Neural progenitor cell (in vitro differentiated cells): ENCODE data around the gene ABCA1. TPM values are rescaled to one million over a fixed set of nuclear protein-coding genes. Genes with fewer than 3 reads are reported as not detected.
A peak's percentile ranks its signal among the peaks of the same experiment; 100 is the strongest.

Source experiments
- DNase-seq: peaks from one replicate; pipeline ENCODE4 v3.0.0-alpha.2; 2016; ENCODE audit warnings: low spot score
- H2AFZ ChIP-seq: fragments of 200-600 bp; sonication (generic); replicated peaks from 2 replicates; pipeline ENCODE4 v1.6.1; 2016; ENCODE audit warnings: antibody characterized with exemption
- H3F3A ChIP-seq: fragments of 200-600 bp; sonication (generic); 2 replicates; pipeline ENCODE4 v1.6.1; 2016; ENCODE audit warnings: antibody characterized with exemption, low read depth
- H3K27ac ChIP-seq: fragments of 200-600 bp; sonication (generic); 2 replicates; pipeline ENCODE4 v1.5.1; 2016; ENCODE audit warnings: mild to moderate bottlenecking
- H3K27me3 ChIP-seq: fragments of 200-600 bp; sonication (generic); 2 replicates; pipeline ENCODE4 v1.6.1; 2016; ENCODE audit warnings: mild to moderate bottlenecking, moderate library complexity
- H3K36me3 ChIP-seq: fragments of 200-600 bp; sonication (generic); 2 replicates; pipeline ENCODE4 v1.5.1; 2016
- H3K4me1 ChIP-seq: fragments of 200-600 bp; sonication (generic); 2 replicates; pipeline ENCODE4 v1.6.1; 2016; ENCODE audit warnings: mixed run types
- H3K4me2 ChIP-seq: fragments of 200-600 bp; sonication (generic); 2 replicates; pipeline ENCODE4 v1.6.1; 2016
- H3K4me3 ChIP-seq: fragments of 200-600 bp; sonication (generic); 2 replicates; pipeline ENCODE4 v1.5.1; 2016
- H3K79me2 ChIP-seq: fragments of 200-600 bp; sonication (generic); 2 replicates; pipeline ENCODE4 v1.6.1; 2016; ENCODE audit warnings: low read depth
- H3K9ac ChIP-seq: fragments of 200-600 bp; sonication (generic); 2 replicates; pipeline ENCODE4 v1.6.1; 2016
- H3K9me3 ChIP-seq: fragments of 200-600 bp; sonication (generic); 2 replicates; pipeline ENCODE4 v1.5.1; 2016; ENCODE audit warnings: low read depth
- H4K20me1 ChIP-seq: fragments of 200-600 bp; sonication (generic); 2 replicates; pipeline ENCODE4 v1.6.1; 2016; ENCODE audit warnings: low read depth
- H3K27ac Mint-ChIP-seq: 3 replicates; pipeline ENCODE4 v1.8.0; 2021; ENCODE audit warnings: mixed read lengths
- H3K27me3 Mint-ChIP-seq: 2 replicates; pipeline ENCODE4 v1.8.0; 2022; ENCODE audit warnings: low read depth, mild to moderate bottlenecking, inconsistent platforms, moderate library complexity, mixed read lengths; ENCODE audit not compliant: insufficient read depth
- H3K36me3 Mint-ChIP-seq: 3 replicates; pipeline ENCODE4 v1.8.0; 2021; ENCODE audit warnings: mixed read lengths
- H3K4me1 Mint-ChIP-seq: 3 replicates; pipeline ENCODE4 v1.8.0; 2021; ENCODE audit warnings: mixed read lengths
- H3K4me3 Mint-ChIP-seq: 3 replicates; pipeline ENCODE4 v1.8.0; 2021; ENCODE audit warnings: mild to moderate bottlenecking, moderate library complexity, mixed read lengths
- H3K9me3 Mint-ChIP-seq: 3 replicates; pipeline ENCODE4 v1.8.0; 2020; ENCODE audit warnings: mixed read lengths
- CTCF ChIP-seq: fragments of 200-600 bp; sonication (generic); IDR thresholded peaks from 2 replicates; pipeline ENCODE4 v1.5.1; 2017; ENCODE audit warnings: antibody characterized with exemption, mild to moderate bottlenecking
- EZH2 ChIP-seq: fragments of 200-600 bp; sonication (generic); IDR thresholded peaks from 2 replicates; pipeline ENCODE4 v1.6.1; 2017; ENCODE audit warnings: antibody characterized with exemption, mild to moderate bottlenecking, moderate library complexity
- EZH2phosphoT487 ChIP-seq: fragments of 200-600 bp; sonication (generic); IDR thresholded peaks from 2 replicates; pipeline ENCODE4 v1.6.1; 2017; ENCODE audit warnings: antibody characterized with exemption
- total RNA-seq: library from RNA; depleted of rRNA; stranded (reverse); fragments of >200 nt; gene quantifications from 2 replicates; pipeline ENCODE4 v1.2.3, GENCODE V29; 2015; ENCODE audit warnings: low replicate concordance

ABCA1 gene
- total RNA-seq, 1 donor from 2014 or later: 32.4 TPM

GRCh38 chr9:104810421-104811339 is 117.3 kb downstream of the ABCA1 start:
- H3K4me1 Mint-ChIP-seq: no peaks in the 10 kb centered on the region
- H3K79me2 ChIP-seq: no peaks in the 10 kb centered on the region
- H3K27me3 Mint-ChIP-seq: peaks cover 5% of the 10 kb centered on the region
- H4K20me1 ChIP-seq: no peaks in the 10 kb centered on the region
- no peak overlapping the region for H3K27ac ChIP-seq
- no peak overlapping the region for H3K27ac Mint-ChIP-seq
- no peak for TF ChIP-seq EZH2phosphoT487
- TF ChIP-seq CTCF: no peak
- no peak for TF ChIP-seq EZH2
- no peaks in the 10 kb centered on the region for H3K27me3 ChIP-seq
- H3K9me3 Mint-ChIP-seq: no peaks in the 10 kb centered on the region
- no peak overlapping the region for H2AFZ ChIP-seq
- no peak overlapping the region for H3K4me3 ChIP-seq
- no peak overlapping the region for H3K9ac ChIP-seq
- no peak overlapping the region for H3K4me2 ChIP-seq
- DNase-seq: no peak
- peaks cover 3% of the 10 kb centered on the region for H3K36me3 ChIP-seq
- H3F3A ChIP-seq: no peaks in the 10 kb centered on the region
- no peak overlapping the region for H3K4me3 Mint-ChIP-seq
- no peaks in the 10 kb centered on the region for H3K9me3 ChIP-seq
- peaks cover 19% of the 10 kb centered on the region for H3K36me3 Mint-ChIP-seq
- no peaks in the 10 kb centered on the region for H3K4me1 ChIP-seq

DNA sequence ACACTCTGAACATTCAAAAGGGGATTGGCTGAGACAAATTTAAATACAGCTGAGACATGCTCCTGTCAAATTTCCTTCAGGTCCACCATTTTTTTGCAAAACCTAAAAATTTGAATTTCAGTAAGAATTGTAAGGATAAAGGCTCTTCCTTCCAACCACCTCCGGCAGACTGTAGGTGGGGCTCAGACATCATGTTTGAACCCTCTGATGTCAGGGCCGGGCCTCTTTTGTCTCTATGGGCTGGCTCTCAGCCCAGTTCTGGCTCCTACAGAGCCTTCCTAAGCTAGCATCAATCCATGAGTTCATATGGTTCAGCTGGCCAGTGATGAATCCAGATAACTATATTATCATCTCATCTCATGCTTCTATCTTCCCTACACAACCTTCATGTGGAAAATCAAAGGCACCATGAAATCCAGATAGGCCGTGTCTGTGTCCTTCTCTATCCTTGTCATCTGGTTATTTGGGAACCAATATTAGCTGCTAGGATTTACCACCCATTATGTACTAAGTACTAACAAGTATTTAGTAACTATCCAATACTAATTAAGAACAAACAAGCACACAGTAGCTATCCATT is 119.8 kb downstream of the ABCA1 start:
- no peaks in the 10 kb centered on the region for H3F3A ChIP-seq
- Mint-ChIP-seq H3K36me3 (peaks cover 21% of the 10 kb centered on the region), H3K9me3 (no peaks in the 10 kb centered on the region), H3K27me3 (peaks cover 5% of the 10 kb centered on the region), H3K4me1 (no peaks in the 10 kb centered on the region), H3K4me3 (no peak overlapping the region), H3K27ac (no peak overlapping the region)
- H3K79me2 ChIP-seq: no peaks in the 10 kb centered on the region
- no peaks in the 10 kb centered on the region for H3K36me3 ChIP-seq
- no peak overlapping the region for H3K9ac ChIP-seq
- no peaks in the 10 kb centered on the region for H4K20me1 ChIP-seq
- no peak for TF ChIP-seq EZH2phosphoT487
- peak; percentile 43 for TF ChIP-seq CTCF
- H3K4me2 ChIP-seq: no peak overlapping the region
- peak; percentile 40 for DNase-seq
- no peaks in the 10 kb centered on the region for H3K27me3 ChIP-seq
- H3K4me3 ChIP-seq: no peak overlapping the region
- no peak overlapping the region for H3K27ac ChIP-seq
- no peaks in the 10 kb centered on the region for H3K4me1 ChIP-seq
- H3K9me3 ChIP-seq: no peaks in the 10 kb centered on the region
- no peak overlapping the region for H2AFZ ChIP-seq

DNA sequence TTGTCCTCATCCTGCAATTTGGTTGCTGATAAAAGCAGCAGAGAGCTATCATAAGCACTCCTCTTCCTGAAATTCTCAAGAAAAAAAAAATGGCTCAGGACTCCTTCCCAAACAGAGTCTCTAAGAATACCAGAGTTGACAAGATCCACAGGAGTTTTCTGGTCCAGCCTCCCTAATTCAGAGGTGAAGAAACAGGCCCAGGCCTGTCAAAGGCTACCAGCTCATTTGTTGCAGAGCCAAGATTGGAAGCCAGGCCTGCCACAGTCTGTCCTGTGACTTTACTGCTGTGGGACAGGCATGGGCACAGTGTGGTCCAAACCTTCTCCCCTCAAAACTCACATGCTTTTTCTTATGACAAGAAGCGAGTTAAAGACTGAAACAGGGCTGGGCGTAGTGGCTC is 122.5 kb downstream of the ABCA1 start:
- no peaks in the 10 kb centered on the region for H3K9me3 Mint-ChIP-seq
- H3F3A ChIP-seq: no peaks in the 10 kb centered on the region
- no peaks in the 10 kb centered on the region for H3K9me3 ChIP-seq
- TF ChIP-seq EZH2phosphoT487: no peak
- no peak for TF ChIP-seq EZH2
- TF ChIP-seq CTCF: no peak
- no peaks in the 10 kb centered on the region for H3K4me1 Mint-ChIP-seq
- no peaks in the 10 kb centered on the region for H3K4me1 ChIP-seq
- no peaks in the 10 kb centered on the region for H3K79me2 ChIP-seq
- no peak for DNase-seq
- no peaks in the 10 kb centered on the region for H3K27me3 ChIP-seq
- H3K4me3 Mint-ChIP-seq: no peak overlapping the region
- no peak overlapping the region for H3K4me2 ChIP-seq
- H3K9ac ChIP-seq: no peak overlapping the region
- no peaks in the 10 kb centered on the region for H4K20me1 ChIP-seq
- H3K27ac Mint-ChIP-seq: no peak overlapping the region
- peaks cover 16% of the 10 kb centered on the region for H3K36me3 Mint-ChIP-seq
- peaks cover 5% of the 10 kb centered on the region for H3K27me3 Mint-ChIP-seq
- H3K27ac ChIP-seq: no peak overlapping the region
- no peaks in the 10 kb centered on the region for H3K36me3 ChIP-seq
- H2AFZ ChIP-seq: no peak overlapping the region
- no peak overlapping the region for H3K4me3 ChIP-seq
